Stomach (tissue), 9 donors: ENCODE results near the gene CYP4F12. TPM values are rescaled to one million over a fixed set of nuclear protein-coding genes. Genes with fewer than 3 reads are reported as not detected.

ENCODE experiments used
- DNase-seq, 2 donors: peaks; one replicate each; pipeline versions ENCODE4 v3.0.0 to v3.0.0-alpha.2; 2013 to 2019
- H3K27ac ChIP-seq, 5 donors: fragments of 200-600 bp in 4 of 5; sonication (generic) in 4 of 5; one replicate each; pipeline ENCODE4 v1.5.1; 2013 to 2019; ENCODE audit warnings: mild to moderate bottlenecking in 1 of 5, moderate library complexity in 1 of 5
- H3K27me3 ChIP-seq, 3 donors: fragments of 200-600 bp; sonication (generic); one replicate each; pipeline ENCODE4 v1.5.1; 2017 to 2019; ENCODE audit warnings: mixed run types in 1 of 3
- H3K36me3 ChIP-seq, 4 donors: fragments of 200-600 bp; sonication (generic); 1 replicate in 3 of 4; 2 replicates in 1 of 4; pipeline ENCODE4 v1.5.1; 2016 to 2019
- H3K4me1 ChIP-seq, 4 donors: fragments of 200-600 bp; sonication (generic); one replicate each; pipeline ENCODE4 v1.5.1; 2016 to 2019
- H3K4me3 ChIP-seq, 4 donors: fragments of 200-600 bp; sonication (generic) in 3 of 4; one replicate each; pipeline ENCODE4 v1.5.1; 2016 to 2019; ENCODE audit warnings: mild to moderate bottlenecking in 1 of 4
- H3K9me3 ChIP-seq, 4 donors: fragments of 200-600 bp; sonication (generic); one replicate each; pipeline ENCODE4 v1.5.1; 2016 to 2019
- CTCF ChIP-seq, 7 experiments: fragments of 450-650 bp in 4 of 7; fragments of 200-600 bp in 3 of 7; sonication (generic) in 3 of 7; IDR thresholded peaks; one replicate each; pipeline ENCODE4 v1.5.1; 2016 to 2019; ENCODE audit warnings: antibody characterized with exemption in 7 of 7, control low read depth in 2 of 7, mild to moderate bottlenecking in 1 of 7
- EP300 ChIP-seq: sonication (generic); formaldehyde crosslinking; IDR thresholded peaks from one replicate; pipeline ENCODE4 v1.6.1; 2017; ENCODE audit warnings: antibody characterized with exemption
- POLR2A ChIP-seq, 4 donors: fragments of 450-650 bp; IDR thresholded peaks; one replicate each; pipeline ENCODE4 v1.6.1; 2016; ENCODE audit warnings: antibody characterized with exemption in 4 of 4, control low read depth in 2 of 4, mild to moderate bottlenecking in 1 of 4, moderate library complexity in 1 of 4
- POLR2AphosphoS5 ChIP-seq, 3 donors: sonication (generic); formaldehyde crosslinking; IDR thresholded peaks; one replicate each; pipeline ENCODE4 v1.6.1; 2016; ENCODE audit warnings: antibody characterized with exemption in 3 of 3
- WGBS, 5 donors: extraction: QIAGEN DNeasy Blood & Tissue Kit in 3 of 5; methylation state at CpG; one replicate each; pipeline versions ENCODE4 v1.1.5 to v1.1.7; 2013 to 2018; 5-methylcytosine and 5-hydroxymethylcytosine counted together
- intact Hi-C: fragments of 100-400 bp; cut with DNase I; formaldehyde crosslinking; loops from one replicate; pipeline ENCODE4 v1.15.1; 2023; ENCODE audit warnings: low total_unique reads
- polyA plus RNA-seq, 3 donors: library from polyadenylated mRNA; stranded (reverse); fragments of 200-250 nt; gene quantifications; one replicate each; pipeline ENCODE4 v1.2.3, GENCODE V29; 2013
- total RNA-seq, 5 donors: library from RNA; depleted of rRNA; stranded (reverse); fragments of >200 nt; gene quantifications; one replicate each; pipeline versions ENCODE4 v1.1.0 to v1.2.3, GENCODE V29; 2014 to 2016
- donor health status: healthy with polysubstance abuse.
- donor health status: Bipolar disorder and iron deficiency.
- donor health status: healthy.

Gene CYP4F12
- total and polyA plus RNA-seq, 8 donors = 2.5 to 113 (median 35.1) TPM

- Histone ChIP-seq H3K4me1 (peaks cover 7 to 22% (median 12%) of the 10 kb centered on the region in 4 donors), H3K9me3 (no peaks in the 10 kb centered on the region), H3K27ac (peak overlapping the region; percentile 55 to 76 (median 72)), H3K4me3 (no peak overlapping the region), H3K36me3 (no peaks in the 10 kb centered on the region), H3K27me3 (peaks cover 0 to 6% (median 0%) of the 10 kb centered on the region in 3 donors)
- no peak for TF ChIP-seq CTCF (IDR thresholded peaks at IDR 0.05)
- no peak for TF ChIP-seq POLR2A (IDR thresholded peaks at IDR 0.05)
- 66 to 74% (median 70%) methylated on average over 12 of the region's 12 CpGs for WGBS, 5 donors
- intact Hi-C loops = no loop called here
- DNase-seq = peak in 1 of 2 donors; percentile 41
Measured at GRCh38 chr19:15640904-15641597, 31.8 kb upstream of the CYP4F12 start.

- peak overlapping the region in 4 of 5 donors; percentile 60 to 76 (median 72) for H3K27ac ChIP-seq
- no peaks in the 10 kb centered on the region for H3K9me3 ChIP-seq
- 69 to 81% (median 79%) methylated on average over 5 of the region's 5 CpGs for WGBS, 5 donors
- TF ChIP-seq POLR2AphosphoS5 (IDR thresholded peaks at IDR 0.05) = no peak
- no peak for TF ChIP-seq POLR2A (IDR thresholded peaks at IDR 0.05)
- TF ChIP-seq CTCF (IDR thresholded peaks at IDR 0.05) = no peak
- TF ChIP-seq EP300 = no peak
- DNase-seq = no peak
- H3K4me3 ChIP-seq = no peak overlapping the region
- peaks cover 0 to 16% (median 0%) of the 10 kb centered on the region in 3 donors for H3K27me3 ChIP-seq
- H3K36me3 ChIP-seq = no peaks in the 10 kb centered on the region
- peaks cover 7 to 21% (median 12%) of the 10 kb centered on the region in 4 donors for H3K4me1 ChIP-seq
- intact Hi-C loops = no loop called here
Measured at GRCh38 chr19:15641901-15642491, 30.9 kb upstream of the CYP4F12 start.

- Histone ChIP-seq H3K27ac (no peak overlapping the region), H3K4me1 (peaks cover 7 to 21% (median 12%) of the 10 kb centered on the region in 4 donors), H3K27me3 (peaks cover 0 to 18% (median 0%) of the 10 kb centered on the region in 3 donors), H3K36me3 (no peaks in the 10 kb centered on the region), H3K9me3 (no peaks in the 10 kb centered on the region), H3K4me3 (no peak overlapping the region)
- intact Hi-C loops = no loop called here
- DNase-seq = no peak
- TF ChIP-seq EP300 (no peak), POLR2AphosphoS5 (IDR thresholded peaks at IDR 0.05) (no peak), CTCF (IDR thresholded peaks at IDR 0.05) (no peak), POLR2A (IDR thresholded peaks at IDR 0.05) (no peak)
Measured at GRCh38 chr19:15642807-15643206, 30.1 kb upstream of the CYP4F12 start.

DNA sequence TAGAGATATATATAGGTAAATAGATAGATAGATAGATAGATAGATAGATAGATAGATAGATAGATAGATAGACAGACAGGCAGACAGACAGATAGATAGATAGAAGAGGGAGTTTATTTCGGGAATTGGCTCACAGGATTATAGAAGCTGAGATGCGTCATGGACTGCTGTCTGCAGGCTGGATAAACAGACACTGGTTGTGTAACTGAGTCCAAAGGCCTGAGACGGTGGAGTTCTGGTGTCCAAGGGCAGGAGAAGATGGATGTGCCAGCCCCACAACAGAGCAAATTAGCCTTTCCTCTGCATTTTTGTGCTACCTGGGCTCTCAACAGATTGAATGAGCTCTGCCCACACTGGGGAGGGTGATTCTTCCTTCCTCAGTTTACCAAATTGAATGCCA is 29.5 kb upstream of the CYP4F12 start:
- Histone ChIP-seq H3K4me1 (peaks cover 7 to 21% (median 12%) of the 10 kb centered on the region in 4 donors), H3K9me3 (no peaks in the 10 kb centered on the region), H3K27ac (no peak overlapping the region), H3K27me3 (peaks cover 0 to 18% (median 0%) of the 10 kb centered on the region in 3 donors), H3K4me3 (no peak overlapping the region), H3K36me3 (no peaks in the 10 kb centered on the region)
- intact Hi-C loops = no loop called here
- WGBS, 5 donors = 74 to 88% (median 79%) methylated on average over 3 of the region's 3 CpGs
- no peak for TF ChIP-seq POLR2AphosphoS5 (IDR thresholded peaks at IDR 0.05)
- DNase-seq = no peak
